K562 (cell line): ENCODE measurements around the gene ADGRB2.

ENCODE experiments used
- CHD2 ChIP-seq: IDR thresholded peaks from 2 replicates; pipeline ENCODE4 v1.6.1; 2011; ENCODE audit warnings: low read depth, low read length
- CTCF ChIP-seq, 3 experiments: IDR thresholded peaks in 2 of 3; conservative IDR thresholded peaks in 1 of 3; 2 replicates each; pipeline ENCODE4 v1.5.1; 2011 to 2012; ENCODE audit warnings: low read length in 3 of 3, mild to moderate bottlenecking in 3 of 3, control low read depth in 2 of 3, improper control_type of control experiment in 1 of 3, inconsistent platforms in 1 of 3, low read depth in 1 of 3, mixed read lengths in 1 of 3, moderate library complexity in 1 of 3; ENCODE audit not compliant: insufficient read depth in 2 of 3
- POLR2A ChIP-seq: fragments of 450-650 bp; conservative IDR thresholded peaks from 2 replicates; pipeline ENCODE4 v1.6.1; 2016
- WHSC1 ChIP-seq: IDR thresholded peaks from one replicate; pipeline ENCODE4 v1.6.1; 2012; ENCODE audit warnings: low read length, control low read depth, inconsistent platforms
- ZBTB34 ChIP-seq: fragments of 250-450 bp; sonication (Bioruptor Pico); IDR thresholded peaks from 2 replicates; pipeline ENCODE4 v1.8.0; 2021; ENCODE audit warnings: mild to moderate bottlenecking, moderate library complexity

- TF ChIP-seq CTCF (IDR thresholded peaks at IDR 0.05 in 2 of 3, conservative IDR thresholded peaks at IDR 0.05 in 1 of 3; ENCODE audit: insufficient read depth in 2 of 3, low read depth in 1 of 3, low read length in 3 of 3) (no peak), POLR2A (no peak), WHSC1 (no peak), ZBTB34 (no peak), CHD2 (no peak)
These were observed 32.6 kb upstream of the ADGRB2 start for GRCh38 chr1:31796707-31797106.
